ENCODE data around the gene NUP107. TPM values are rescaled to one million over a fixed set of nuclear protein-coding genes. Genes with fewer than 3 reads are reported as not detected.

Gene NUP107
- total RNA-seq, 2 experiments from 2014 or later = 91.2 to 106 TPM

DNA sequence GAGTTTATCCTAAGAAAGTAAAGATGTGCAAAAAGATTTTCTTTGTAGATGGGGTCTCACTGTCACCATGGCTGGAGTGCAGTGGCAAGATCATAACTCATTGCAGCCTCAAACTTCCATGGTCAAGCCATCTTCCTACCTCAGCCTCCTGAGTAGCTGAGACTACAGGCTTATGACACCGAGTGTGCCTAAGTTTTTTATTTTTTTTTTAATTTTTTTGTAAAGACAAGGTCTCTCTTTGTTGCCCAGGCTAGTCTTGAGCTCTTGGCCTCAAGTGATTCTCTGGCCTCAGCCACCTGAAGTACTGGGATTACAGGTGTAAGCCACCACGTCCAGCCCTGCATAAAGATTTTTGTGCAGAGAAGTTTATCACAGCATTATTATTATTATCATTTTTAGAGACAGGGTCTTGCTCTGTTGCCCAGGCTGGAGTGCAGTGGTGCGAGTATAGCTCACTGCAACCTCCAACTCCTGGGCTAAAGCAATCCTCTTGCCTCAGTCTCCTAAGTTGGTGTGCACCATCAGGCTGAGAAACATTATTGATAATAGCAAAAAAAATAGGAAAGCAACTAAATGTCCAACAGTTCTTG lies 101.9 kb downstream of the NUP107 start:
- DNase-seq = no peak
- no peak overlapping the region for H3K4me3 Mint-ChIP-seq
- no peaks in the 10 kb centered on the region for H3K9me3 Mint-ChIP-seq
- POLR2A ChIA-PET = no interaction called here
- ATAC-seq (ENCODE audit: low read depth) = no peak
- no peaks in the 10 kb centered on the region for H3K36me3 Mint-ChIP-seq
- peaks cover 6% of the 10 kb centered on the region for H3K4me1 Mint-ChIP-seq
- H3K27me3 Mint-ChIP-seq = no peaks in the 10 kb centered on the region
- H3K27ac Mint-ChIP-seq = no peak overlapping the region

DNA sequence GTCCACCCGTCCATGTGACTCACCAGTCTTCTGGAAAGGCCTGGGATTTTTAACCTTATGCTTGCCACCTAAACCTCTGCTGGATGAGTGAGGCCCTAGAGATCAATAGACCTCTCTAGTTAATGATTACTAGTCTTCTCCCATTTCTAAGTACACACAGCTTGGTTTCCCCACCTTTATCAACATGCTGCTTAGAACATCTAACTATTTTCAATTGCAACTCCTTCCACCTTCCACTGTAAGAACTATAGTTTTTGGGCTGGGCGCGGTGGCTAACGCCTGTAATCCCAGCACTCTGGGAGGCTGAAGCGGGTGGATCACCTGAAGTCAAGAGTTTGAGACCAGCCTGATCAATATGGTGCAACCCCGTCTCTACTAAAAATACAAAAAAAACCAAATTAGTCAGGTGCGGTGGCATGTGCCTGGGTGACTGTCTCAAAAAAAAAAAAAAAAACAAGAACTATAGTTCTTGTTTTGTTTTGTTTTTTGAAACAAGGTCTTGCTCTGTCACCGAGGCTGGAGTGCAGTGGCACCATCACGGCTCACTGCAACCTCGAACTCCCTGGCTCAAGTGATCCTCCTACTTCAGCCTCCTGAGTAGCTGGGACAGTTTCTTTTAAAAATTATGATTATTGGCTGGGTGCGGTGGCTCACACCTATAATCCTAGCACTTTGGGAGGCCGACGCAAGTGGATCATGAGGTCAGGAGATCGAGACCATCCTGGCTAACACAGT lies 102.5 kb downstream of the NUP107 start:
- H3K27ac Mint-ChIP-seq = no peak overlapping the region
- H3K9me3 Mint-ChIP-seq = no peaks in the 10 kb centered on the region
- H3K4me3 Mint-ChIP-seq = no peak overlapping the region
- DNase-seq (no peak), ATAC-seq (ENCODE audit: low read depth) (no peak)
- peaks cover 6% of the 10 kb centered on the region for H3K4me1 Mint-ChIP-seq
- no peaks in the 10 kb centered on the region for H3K36me3 Mint-ChIP-seq
- no peaks in the 10 kb centered on the region for H3K27me3 Mint-ChIP-seq
- POLR2A ChIA-PET = no interaction called here

GRCh38 chr12:68790081-68790951 lies 103.5 kb downstream of the NUP107 start:
- no peaks in the 10 kb centered on the region for H3K27me3 Mint-ChIP-seq
- no peak overlapping the region for H3K27ac Mint-ChIP-seq
- ATAC-seq (ENCODE audit: low read depth) (no peak), DNase-seq (no peak)
- no peaks in the 10 kb centered on the region for H3K36me3 Mint-ChIP-seq
- H3K4me1 Mint-ChIP-seq = peaks cover 6% of the 10 kb centered on the region
- no peak overlapping the region for H3K4me3 Mint-ChIP-seq
- H3K9me3 Mint-ChIP-seq = no peaks in the 10 kb centered on the region
- POLR2A ChIA-PET = no interaction called here

GRCh38 chr12:68790952-68791234 lies 104.1 kb downstream of the NUP107 start:
- H3K36me3 Mint-ChIP-seq = no peaks in the 10 kb centered on the region
- POLR2A ChIA-PET = no interaction called here
- H3K9me3 Mint-ChIP-seq = no peaks in the 10 kb centered on the region
- ATAC-seq (ENCODE audit: low read depth) (no peak), DNase-seq (no peak)
- no peak overlapping the region for H3K27ac Mint-ChIP-seq
- H3K4me1 Mint-ChIP-seq = peaks cover 6% of the 10 kb centered on the region
- no peaks in the 10 kb centered on the region for H3K27me3 Mint-ChIP-seq
- no peak overlapping the region for H3K4me3 Mint-ChIP-seq

GRCh38 chr12:68791897-68792481 lies 105.2 kb downstream of the NUP107 start:
- Mint-ChIP-seq H3K4me3 (no peak overlapping the region), H3K27ac (no peak overlapping the region), H3K36me3 (no peaks in the 10 kb centered on the region), H3K9me3 (no peaks in the 10 kb centered on the region), H3K27me3 (no peaks in the 10 kb centered on the region), H3K4me1 (peaks cover 6% of the 10 kb centered on the region)
- ATAC-seq (ENCODE audit: low read depth) (no peak), DNase-seq (no peak)
- POLR2A ChIA-PET = interaction anchor here (0.6 to 1.0 kb wide), 2 partner anchors 13 to 16 kb away, joined by 3 read pairs; partner anchors contain the start of gene MDM2

GRCh38 chr12:68792952-68793351 lies 106.2 kb downstream of the NUP107 start:
- no peaks in the 10 kb centered on the region for H3K9me3 Mint-ChIP-seq
- no peak for DNase-seq
- H3K27ac Mint-ChIP-seq = no peak overlapping the region
- no peaks in the 10 kb centered on the region for H3K36me3 Mint-ChIP-seq
- POLR2A ChIA-PET = interaction anchor here (0.6 kb wide), 1 partner anchor 449 kb away, joined by 3 read pairs; no protein-coding TSS in a partner anchor
- ATAC-seq (ENCODE audit: low read depth) = peak; percentile 61
- H3K4me1 Mint-ChIP-seq = peaks cover 2% of the 10 kb centered on the region
- no peak overlapping the region for H3K4me3 Mint-ChIP-seq
- H3K27me3 Mint-ChIP-seq = no peaks in the 10 kb centered on the region

GRCh38 chr12:68793436-68793835 lies 106.7 kb downstream of the NUP107 start:
- ATAC-seq (ENCODE audit: low read depth) = no peak
- H3K4me3 Mint-ChIP-seq = no peak overlapping the region

GRCh38 chr12:68793975-68794652 lies 107.3 kb downstream of the NUP107 start:
- H3K4me3 Mint-ChIP-seq = no peak overlapping the region
- H3K9me3 Mint-ChIP-seq = no peaks in the 10 kb centered on the region
- H3K4me1 Mint-ChIP-seq = peaks cover 2% of the 10 kb centered on the region
- H3K36me3 Mint-ChIP-seq = no peaks in the 10 kb centered on the region
- peaks cover 5% of the 10 kb centered on the region for H3K27me3 Mint-ChIP-seq
- DNase-seq = no peak
- no peak overlapping the region for H3K27ac Mint-ChIP-seq
- POLR2A ChIA-PET = interaction anchor here (1.5 kb wide), 1 partner anchor 14 kb away, joined by 4 read pairs; the partner anchor contains the start of gene MDM2
- no peak for ATAC-seq (ENCODE audit: low read depth)

More at GRCh38 chr12:68793436-68793835, 106.7 kb downstream of the NUP107 start:
- H3K9me3 Mint-ChIP-seq = no peaks in the 10 kb centered on the region
- H3K4me1 Mint-ChIP-seq = peaks cover 2% of the 10 kb centered on the region
- POLR2A ChIA-PET = interaction anchor here (0.6 kb wide), 1 partner anchor 448 kb away, joined by 3 read pairs; no protein-coding TSS in a partner anchor
- H3K36me3 Mint-ChIP-seq = no peaks in the 10 kb centered on the region
- DNase-seq = no peak
- H3K27ac Mint-ChIP-seq = no peak overlapping the region
- no peaks in the 10 kb centered on the region for H3K27me3 Mint-ChIP-seq

DNA sequence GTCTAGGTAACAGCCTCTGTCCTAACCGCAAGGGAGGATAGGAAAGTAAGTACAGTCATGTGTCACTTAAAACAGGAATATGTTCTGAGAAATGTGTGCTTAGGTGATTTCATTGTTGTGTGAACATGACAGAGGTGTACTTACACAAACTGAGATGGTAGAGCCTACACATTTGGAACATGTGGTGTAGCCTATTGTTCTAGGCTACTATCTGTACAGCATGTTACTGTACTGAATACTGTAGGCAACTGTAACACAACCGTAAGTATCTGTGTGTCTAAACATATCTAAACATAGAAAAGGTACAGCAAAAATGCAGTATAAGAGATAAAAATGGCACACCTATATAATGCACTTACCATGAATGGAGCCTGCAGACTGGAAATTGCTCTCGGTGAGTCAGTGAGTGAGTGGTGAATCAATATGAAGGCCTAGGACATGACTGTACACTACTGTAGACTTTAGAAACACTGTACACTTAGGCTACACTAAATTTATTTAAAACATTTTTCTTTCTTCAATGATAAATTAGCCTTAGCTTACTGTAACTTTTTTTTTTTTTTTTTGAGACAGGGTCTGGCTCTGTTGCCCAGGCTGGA lies 108.0 kb downstream of the NUP107 start:
- POLR2A ChIA-PET = interaction anchor here (1.5 kb wide), 1 partner anchor 13 kb away, joined by 4 read pairs; the partner anchor contains the start of gene MDM2
- Mint-ChIP-seq H3K27ac (no peak overlapping the region), H3K4me3 (no peak overlapping the region), H3K27me3 (peaks cover 5% of the 10 kb centered on the region), H3K36me3 (no peaks in the 10 kb centered on the region), H3K9me3 (no peaks in the 10 kb centered on the region), H3K4me1 (peaks cover 2% of the 10 kb centered on the region)
- no peak for ATAC-seq (ENCODE audit: low read depth)
- DNase-seq = no peak

Other genes with a start within 250 kb of the NUP107 start
- gene RAP1B, start 76.1 kb upstream of the NUP107 start, total RNA-seq = 100 to 1,000 TPM; 233 to 257 TPM
- 1 to 10 TPM; 8.3 to 9.1 TPM for gene SLC35E3, start 59.2 kb downstream of the NUP107 start, total RNA-seq
- gene MDM2, start 121.2 kb downstream of the NUP107 start, total RNA-seq = 100 to 1,000 TPM; 156 to 169 TPM
- 1 to 10 TPM; 1.2 to 1.6 TPM for gene CPM, start 246.2 kb downstream of the NUP107 start, total RNA-seq